Stimulated activated CD8-positive, alpha-beta memory T cell treated with anti-CD3 and anti-CD28 coated beads, Interleukin-15, amount 100 ng/mL, for 1 hour (primary cell): ENCODE measurements around the gene FHAD1.

Experiments
- DNase-seq: peaks from one replicate; pipeline ENCODE4 v3.0.0-alpha.2; 2020; ENCODE audit warnings: low read depth

FHAD1 gene

DNA sequence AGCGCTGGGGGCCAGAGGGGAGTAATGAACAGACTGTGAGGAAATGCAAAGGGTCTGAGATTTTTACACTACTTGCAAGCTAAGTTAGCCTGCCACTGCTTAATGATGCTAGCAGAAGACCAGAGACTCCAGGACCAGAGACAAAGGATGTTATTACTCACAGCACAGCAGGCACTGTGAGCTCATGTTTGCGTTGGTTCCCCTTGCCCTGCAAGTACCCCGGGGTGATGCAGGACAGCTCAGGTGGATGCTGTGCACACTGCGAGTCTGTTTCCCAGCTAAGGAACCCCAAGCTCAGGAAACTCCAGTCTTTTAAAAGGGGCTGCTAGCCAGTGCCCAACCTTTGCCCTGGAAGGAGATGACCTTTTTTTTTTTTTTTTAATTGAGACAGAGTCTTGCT, 1.2 kb downstream of the FHAD1 start:
- DNase-seq = no peak

DNA sequence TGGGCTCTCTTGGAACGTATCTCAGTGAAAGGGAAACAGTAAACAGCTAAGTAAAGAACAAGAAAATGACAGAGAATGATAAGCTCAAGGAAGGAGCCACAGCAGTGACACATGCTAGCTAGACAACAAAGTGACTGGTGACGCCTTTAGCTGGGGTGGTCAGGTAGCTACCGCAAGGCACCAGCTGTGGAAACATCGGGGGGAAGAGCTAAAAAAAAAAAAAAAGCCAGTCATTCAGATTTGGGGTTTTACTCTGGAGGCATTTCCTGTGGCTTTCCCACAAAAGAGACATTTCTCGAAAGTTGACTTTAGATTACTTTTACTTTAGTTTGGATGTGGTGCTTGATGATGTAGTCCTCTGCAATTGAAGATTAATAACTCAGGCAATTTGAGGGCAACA, 2.1 kb downstream of the FHAD1 start:
- DNase-seq = peak; percentile 21

DNA sequence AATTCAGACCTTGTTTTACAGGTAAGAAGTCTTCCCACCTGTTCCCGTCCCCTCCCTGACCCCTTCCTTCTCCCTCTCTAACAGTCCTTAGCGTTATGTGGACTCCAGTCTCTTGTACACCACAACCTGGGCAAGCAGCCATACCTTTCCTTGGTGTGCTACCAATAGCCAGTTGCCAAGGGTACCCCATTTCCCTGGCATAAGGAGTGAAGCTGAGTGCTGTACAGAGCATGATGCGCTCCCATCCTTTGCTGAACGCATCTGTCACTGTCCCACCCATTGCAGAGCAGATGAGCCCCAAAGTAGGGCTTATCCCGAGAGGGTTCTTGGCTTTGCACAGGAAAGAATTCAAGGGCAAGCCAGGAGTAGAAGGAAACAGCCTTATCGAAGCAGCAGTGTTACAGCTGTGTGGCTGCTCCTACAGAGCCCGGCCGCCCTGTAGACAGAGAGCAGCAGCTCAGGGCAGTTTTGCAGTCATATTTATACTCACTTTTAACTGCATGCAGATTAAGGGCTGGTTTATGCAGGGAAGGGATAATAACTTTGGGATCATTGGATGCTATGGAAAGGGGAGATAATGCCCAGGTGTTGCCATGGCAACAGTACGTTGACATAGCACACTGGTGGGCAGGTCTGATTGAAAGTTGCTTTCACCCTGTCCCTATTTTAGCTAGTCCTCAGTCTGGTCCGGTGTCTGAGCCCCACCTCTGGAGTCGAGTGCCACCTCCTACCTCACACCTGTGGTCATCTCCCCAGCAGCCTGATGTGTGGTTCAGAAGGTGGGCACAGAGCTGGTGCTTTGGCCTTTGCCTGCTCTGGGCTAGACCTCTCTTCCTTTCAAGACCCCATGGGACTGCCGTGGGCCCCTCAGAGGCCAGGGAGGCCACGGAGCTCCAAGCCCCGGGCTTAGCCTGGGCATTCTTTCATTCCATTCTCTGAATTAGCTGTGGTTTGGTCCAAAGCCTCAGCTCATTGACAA, 5.1 kb downstream of the FHAD1 start:
- DNase-seq = no peak

DNA sequence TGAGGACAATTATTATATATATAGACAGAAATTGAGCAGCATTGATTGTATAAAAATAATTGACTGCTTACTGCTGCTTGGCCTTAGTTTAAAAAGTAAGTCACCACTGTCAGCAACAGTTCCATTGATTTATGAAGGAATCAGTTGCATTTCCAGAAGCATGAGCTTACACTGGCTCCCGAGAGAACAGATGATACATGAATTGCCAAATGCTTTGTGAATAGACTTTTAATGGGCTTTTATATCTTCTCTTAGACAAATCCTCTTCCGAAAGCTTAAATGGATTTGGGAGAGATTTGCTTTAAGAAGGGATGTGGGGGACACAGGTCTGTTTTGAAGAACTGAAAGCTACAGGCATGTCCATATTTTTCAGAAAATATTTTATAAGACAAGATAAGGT, 7.5 kb downstream of the FHAD1 start:
- no peak for DNase-seq

DNA sequence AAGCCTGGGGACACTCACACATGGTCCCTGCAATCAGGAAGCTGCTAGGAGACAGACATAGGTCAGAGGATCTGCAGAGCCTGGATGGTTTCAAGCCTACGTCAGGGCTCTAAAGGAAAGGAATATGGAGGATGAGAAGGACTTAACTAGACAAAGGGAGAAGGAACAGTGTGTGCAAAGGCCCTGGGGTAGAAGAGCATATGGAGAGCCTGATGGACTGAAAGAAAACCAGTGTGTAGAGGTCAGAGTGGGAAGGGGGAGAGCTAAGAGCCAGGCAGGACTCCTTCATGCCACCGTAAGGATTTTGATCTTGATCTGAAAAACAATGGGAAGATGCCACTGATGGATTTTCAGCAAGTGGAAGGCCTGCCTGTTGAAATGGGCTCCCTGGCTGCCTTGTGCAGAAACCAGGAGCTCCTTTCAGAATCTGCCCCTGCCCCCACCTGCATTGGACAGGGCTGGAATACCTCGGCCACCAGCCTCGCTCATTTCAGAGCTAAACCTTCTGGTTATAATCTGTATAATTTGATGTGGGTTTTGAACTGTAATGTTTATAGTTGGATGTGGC, 8.6 kb downstream of the FHAD1 start:
- DNase-seq = no peak

DNA sequence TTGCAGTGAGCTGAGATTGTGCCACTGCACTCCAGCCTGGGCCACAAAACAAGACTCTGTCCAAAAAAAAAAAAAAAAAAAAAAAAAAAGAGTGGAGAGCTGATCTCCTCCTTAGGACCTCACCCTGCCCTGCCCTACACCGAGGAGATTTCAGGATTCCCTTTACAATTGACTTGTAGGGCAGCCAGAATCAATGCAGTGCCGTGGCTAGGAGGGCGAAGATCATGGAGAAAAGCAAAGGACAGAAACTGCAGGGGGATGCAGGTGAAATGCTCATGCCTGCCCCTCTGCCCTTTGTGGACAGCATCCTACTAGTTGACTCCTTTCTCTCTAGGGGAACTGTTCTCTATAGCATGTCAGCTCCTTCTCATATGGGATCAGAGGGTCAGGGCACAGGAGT, 9.6 kb downstream of the FHAD1 start:
- DNase-seq = no peak

DNA sequence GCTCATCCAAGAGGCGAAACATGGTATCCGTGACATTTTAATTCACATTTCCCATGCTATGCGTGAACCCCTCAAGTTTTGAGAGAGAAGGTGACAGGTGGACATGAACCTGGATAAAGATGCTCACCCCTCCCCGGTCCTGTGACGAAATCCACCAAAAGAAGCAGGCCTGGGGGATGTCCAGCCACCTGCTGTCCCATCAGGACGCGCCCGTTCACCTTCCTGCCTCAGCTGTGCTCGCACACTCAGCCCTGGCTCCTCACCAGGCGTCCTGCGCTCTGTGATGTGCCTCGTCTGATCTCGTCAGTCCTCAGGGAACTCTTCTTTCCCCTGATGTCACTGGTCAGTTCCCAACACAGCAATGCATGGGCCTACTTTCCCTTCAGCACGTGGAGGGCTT, 10.3 kb downstream of the FHAD1 start:
- no peak for DNase-seq

DNA sequence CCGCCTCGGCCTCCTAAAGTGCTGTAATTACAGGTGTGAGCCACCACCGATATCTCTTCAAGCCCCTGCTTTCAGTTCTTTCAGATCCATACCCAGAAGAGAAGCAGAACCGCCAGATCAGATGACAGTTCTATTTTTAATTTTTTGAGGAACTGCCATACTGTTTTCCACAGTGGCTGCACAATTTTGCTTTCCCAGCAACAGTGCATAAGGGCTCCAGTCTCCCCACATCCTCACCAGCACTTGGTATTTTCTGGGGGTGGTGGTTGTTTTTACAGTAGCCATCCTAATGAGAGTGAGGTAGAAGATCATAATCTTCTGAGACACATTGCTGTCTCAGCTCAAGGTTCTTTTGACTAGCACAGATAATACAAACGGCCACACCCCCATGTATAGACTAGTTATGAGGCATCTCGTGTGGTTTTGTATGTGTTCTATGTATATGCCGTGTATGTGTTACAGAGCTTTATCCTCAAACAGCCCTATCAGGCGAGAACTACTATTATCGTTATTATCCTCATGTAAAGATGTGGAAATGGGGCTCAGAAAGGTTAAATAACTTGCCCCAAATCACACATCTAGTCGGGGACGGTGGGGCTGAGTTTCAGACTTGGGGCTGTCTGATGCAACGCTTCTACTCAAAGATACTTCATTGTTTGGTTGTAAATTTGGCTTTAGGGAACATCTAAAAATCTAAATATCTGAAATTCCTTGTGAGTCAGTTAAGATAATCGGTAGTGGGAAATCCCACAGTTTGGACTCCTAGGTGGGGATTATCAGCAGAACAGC, 12.0 kb downstream of the FHAD1 start:
- no peak for DNase-seq

DNA sequence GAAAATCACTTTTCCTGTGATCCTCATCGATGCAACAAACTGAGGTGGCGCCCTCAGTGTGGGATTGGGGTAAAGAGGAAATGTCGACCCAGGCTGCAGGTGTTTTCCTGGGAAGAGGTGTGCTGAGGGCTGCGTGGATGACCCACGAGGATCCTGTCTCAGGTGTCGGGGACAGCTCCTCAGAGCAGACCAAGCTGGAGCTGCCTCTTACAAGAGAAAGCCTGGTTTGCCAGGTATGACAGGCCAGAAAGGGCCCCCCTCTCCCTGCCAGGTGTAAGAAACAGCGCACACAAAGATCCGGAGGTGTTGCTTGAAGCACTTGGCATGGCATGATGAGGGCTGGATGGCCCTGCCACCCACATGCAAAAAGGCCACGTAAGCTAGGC, 12.6 kb downstream of the FHAD1 start:
- no peak for DNase-seq

DNA sequence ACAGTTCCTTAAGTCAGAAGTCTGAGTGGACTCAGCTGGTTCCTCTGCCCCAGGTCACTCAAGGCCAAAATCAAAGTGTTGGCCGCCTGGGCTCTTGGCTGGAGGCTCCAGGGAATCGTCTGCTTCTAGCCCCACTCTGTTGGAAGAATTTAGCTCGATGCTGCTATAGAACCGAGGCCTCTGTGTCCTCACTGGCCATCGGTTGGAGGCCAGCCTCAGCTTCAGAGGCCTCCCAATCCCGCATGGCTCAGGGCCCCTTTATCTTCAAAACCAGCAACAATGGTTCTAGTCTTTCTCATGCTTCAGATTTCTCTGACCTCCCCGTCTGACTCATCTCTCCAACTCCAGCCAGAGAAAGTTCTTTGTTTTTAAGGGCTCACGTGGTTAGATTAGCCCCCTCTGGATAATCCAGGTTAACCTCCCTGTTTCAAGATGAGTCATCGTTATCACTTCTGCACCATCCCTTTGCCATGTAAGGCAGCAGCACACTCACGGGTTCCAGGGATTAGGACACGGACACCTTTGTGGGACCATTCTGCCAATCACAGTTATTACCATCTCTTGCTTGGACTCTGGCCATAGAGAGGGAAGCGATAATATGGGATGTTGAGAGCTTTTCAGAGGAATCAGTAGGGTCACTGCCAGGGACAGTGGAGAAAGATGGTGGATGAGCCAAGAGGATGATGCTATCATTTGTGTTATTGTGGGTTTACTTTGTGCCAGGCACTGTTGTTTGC, 13.6 kb downstream of the FHAD1 start:
- no peak for DNase-seq

DNA sequence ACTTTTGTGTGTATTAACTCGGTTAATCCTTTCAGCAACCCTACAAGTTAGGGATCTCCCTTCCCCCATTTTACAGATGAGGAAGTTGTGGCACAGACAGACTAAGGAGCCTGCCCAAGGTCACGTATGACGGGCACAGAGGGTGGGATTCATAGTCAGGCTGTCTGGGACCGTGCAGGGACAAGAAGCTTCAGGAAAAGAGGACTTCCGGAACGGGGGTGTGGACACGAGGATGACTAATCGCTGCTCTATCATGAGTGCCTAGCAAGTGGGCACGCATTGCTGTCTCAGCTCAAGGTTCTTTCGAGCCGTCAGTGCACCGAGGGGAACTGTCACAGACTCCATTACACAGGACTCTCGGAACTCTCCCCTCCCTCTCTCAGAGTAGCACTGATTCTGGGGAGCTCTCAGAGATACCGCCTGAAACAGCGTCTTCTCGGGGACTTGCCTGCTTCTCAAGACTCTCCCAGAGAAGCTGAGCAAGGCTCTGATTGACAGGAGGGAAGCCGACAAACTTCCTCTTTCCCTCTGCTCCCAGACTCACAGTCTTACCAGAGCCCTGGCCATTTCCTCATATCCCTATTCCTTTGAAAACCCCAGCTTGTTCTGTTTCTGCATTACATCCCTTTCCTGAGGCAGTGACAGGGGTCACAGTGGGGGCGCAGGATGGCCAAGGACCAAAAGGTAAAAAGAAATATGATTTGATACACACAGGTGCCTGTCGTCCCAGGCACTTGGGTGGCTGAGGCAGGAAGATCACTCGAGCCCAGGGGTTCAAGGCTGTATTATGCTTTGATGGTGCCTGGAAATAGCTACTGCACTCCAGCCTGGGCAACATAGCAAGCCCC, 14.4 kb downstream of the FHAD1 start:
- no peak for DNase-seq

DNA sequence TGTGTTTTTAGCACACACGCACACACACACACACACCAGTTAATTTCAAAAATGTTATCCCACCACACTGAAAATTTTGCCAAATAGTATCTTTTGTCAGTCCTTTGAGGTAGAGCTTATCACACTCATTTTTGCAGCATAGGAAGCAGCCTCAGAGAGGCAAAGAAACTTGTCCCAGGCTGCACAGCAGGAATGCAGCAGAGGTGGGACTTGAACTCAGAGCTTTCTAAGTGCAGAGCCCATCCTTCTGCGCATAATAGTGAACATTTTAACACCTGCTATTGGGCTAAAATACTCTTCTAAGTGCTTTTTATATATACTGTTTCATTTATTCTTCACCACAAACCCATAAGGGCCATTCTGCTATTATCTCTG, 15.0 kb downstream of the FHAD1 start:
- DNase-seq = no peak

DNA sequence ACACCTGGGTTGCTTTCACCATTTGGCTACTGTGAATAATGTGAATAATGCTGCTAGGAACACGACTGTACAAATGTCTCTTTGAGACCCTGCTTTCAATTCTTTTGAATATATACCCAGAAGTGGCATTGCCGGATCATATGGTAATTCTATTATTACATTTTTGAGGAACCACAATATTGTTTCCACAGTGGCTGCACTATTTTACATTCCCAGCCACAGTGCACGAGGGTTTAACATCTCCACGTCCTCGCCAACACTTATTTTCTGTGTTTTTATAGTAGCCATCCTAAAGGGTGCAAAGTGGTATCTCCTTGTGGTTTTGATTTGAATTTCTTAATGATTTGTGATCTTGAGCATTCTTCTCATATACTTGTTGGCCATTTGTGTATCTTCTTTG, 15.7 kb downstream of the FHAD1 start:
- DNase-seq = no peak

DNA sequence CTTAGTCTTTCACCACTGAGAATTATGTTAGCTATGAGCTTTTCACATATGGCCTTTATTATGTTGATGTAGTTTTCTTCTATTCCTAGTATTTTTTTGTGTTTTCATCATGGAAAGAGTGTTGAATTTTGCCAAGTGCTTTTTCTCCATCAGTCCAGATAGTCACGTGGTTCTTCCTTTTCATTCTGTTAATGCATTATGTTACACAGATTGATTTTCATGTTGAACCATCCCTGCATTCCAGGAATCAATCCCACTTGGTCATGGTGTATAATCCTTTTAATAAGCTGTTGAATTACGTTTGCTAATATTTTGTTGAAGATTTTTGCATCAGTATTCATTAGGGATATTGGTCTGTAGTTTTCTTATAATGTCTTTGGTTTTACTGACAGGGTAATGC, 17.7 kb downstream of the FHAD1 start:
- DNase-seq = no peak

DNA sequence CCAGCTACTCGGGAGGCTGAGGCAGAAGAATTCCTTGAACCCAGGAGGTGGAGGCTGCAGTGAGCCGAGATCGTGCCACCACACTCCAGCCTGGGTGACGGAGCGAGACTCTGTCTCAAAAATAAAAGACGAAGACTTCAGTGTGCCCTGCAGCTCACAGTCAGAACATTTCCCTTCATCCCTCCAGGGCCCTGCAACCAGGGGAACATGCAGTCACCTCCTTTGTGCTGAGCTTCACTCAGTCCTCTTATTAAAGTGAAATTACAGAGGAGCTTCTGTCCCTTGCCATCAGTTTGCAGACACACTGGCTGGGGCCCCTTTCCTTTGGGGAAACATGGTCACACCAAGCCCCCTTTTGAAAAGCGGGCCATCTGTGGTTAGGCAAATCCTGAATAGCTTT, 24.2 kb downstream of the FHAD1 start:
- DNase-seq = no peak

DNA sequence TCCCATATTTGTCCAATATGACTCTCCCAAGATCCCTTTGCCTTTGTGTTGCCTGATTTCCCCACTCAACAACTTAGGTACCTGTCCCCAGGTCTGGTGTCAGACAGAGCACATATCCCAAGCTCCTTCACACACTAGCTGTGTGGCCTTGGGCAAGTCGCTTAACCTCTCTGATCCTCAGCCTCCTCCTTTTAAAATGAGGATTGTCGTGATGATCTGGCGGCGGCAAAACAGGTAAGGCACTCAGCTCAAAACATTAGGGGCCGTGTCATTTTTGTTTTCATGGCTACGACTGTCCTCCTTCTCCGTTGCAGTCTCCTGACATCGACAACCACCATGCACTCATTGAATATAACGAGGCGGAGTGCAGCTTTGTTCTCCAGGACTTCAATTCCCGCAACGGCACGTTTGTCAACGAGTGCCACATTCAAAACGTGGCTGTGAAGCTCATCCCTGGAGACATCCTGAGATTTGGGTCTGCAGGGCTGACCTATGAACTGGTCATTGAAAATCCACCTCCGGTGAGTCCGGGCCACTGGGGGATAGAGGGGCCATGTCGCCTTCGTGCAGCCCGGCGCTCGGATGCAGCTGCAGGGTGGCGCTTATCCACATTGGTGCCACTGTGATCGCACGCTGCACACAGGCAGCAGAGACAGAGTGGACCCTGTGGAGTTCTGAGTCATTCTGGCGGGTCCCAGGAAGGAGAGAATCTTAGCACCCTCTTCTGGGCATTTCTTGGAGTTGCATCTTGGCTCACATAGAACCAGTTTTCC, 25.2 kb downstream of the FHAD1 start:
- no peak for DNase-seq

DNA sequence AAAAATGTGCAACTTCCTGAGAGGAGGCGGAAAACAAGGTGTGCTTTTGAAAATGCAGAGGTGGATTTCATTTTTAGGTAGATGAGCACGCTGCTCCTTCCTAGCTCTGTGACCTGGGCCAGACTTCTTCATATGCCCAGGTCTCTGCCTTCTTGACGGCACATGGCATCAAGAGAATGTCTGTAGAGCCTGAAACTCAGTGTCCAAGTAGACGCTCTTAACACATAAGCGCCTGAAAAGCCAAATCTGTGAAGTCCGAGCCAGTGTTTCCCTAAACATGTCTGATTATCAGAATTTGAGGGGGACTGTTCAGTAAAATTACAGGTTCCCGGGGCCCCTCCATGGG, 25.7 kb downstream of the FHAD1 start:
- no peak for DNase-seq

DNA sequence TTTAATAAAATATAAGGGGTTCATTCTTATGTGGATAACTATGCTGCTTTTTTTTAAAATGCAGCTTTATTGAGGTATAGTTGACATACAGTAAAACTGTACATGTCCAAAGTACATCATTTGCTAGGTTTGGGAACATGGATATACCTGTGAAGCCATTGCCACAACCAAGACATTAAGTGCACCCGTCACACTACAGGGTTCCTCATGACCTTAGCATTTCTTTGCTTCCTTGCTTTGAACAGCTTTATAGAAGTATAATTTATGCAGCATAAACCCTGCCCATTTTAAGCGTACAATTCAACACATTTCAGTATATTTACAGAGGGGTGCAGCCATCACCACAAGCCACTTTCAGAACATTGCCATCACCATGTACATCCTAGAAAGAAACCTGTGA, 26.3 kb downstream of the FHAD1 start:
- DNase-seq = no peak

DNA sequence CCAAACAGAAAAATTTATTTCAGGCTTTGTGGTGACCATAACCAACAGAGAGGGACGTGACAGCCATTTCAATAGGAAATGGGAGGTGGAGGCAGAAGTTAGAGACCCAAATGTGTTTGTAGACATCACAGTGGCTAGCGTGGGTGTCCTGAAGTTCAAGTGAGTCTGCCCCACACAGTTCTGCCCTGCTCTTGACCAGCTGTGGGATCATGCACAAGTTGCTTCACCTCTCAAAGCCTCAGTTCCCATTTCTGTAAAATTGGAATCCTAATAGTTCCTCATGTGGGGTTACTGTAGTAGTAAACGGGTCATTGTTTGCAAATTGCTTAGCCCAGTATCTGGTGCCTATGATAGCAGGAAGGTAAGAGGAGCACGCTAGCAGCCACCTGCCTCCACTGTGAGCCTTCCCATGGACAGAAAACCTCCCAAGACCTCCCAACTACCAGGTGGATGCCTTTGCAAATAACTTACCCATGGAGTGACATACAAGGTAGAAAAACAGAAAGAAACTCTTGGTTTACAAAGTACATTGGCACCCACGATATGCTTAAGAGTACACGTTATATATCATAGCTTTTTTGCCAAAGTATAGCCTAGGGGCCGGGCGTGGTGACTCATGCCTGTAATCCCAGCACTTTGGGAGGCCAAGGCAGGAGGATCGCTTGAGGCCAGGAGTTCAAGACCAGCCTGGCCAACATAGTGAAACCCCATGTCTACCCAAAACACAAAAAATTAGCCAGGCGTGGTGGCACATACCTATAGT, 29.1 kb downstream of the FHAD1 start:
- DNase-seq = no peak
